ENCODE measurements around the gene SEC11A.

- no peak for TF ChIP-seq CTCF (IDR thresholded peaks at IDR 0.05)
- TF ChIP-seq ZFX (IDR thresholded peaks at IDR 0.05; ENCODE audit: borderline replicate concordance), result no peak
These were observed 36.8 kb upstream of the SEC11A start for GRCh38 chr15:84752700-84753099.
